ENCODE measurements around the gene PSORS1C1. TPM values are rescaled to one million over a fixed set of nuclear protein-coding genes. Genes with fewer than 3 reads are reported as not detected.
"Not testable (repeated sequence)": the region's sequence is repeated elsewhere in the genome, so short reads cannot be mapped to it uniquely, and the experiment has no call there.

The PSORS1C1 gene
- total RNA-seq, 1 donor = 2.2 TPM

DNA sequence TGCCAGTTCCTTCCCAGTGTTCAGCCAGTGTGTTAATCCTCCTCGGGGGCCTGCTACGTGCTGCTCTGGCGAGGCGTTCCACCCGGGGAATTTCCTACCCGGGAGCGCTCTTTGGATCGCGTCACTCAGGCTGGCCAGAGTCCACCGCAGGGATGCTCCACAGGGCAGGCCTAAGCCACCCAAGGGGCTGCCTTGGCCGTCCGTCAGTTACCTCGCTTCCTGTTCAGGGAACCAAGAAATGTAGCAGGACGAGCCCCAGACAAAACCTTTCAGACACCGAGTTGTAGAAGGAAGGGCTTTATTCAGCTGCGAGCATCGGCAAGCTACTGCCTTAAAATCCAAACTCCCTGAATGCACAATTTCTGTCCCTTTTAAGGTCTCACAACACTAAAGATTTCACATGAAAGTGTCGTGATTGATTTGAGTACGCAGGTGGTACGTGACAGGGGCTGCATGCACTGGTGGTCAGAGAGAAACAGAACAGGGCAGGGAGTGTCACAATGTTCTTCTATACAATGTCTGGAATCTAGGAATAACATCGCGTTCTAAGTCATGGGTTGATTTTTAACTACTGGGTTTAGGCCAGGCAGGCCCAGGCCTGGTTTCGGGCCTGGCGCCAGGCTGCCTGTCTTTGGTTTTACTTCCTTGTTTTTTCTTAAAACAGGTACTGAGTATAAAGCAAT is 71.6 kb downstream of the PSORS1C1 start:
- Histone ChIP-seq H3K4me3 (ENCODE audit: insufficient read depth, low read length) (peak overlapping the region; percentile 66), H2AFZ (ENCODE audit: low read length) (peak overlapping the region; percentile 89)
- no peak for DNase-seq (ENCODE audit: insufficient read length, low spot score, missing footprints)

DNA sequence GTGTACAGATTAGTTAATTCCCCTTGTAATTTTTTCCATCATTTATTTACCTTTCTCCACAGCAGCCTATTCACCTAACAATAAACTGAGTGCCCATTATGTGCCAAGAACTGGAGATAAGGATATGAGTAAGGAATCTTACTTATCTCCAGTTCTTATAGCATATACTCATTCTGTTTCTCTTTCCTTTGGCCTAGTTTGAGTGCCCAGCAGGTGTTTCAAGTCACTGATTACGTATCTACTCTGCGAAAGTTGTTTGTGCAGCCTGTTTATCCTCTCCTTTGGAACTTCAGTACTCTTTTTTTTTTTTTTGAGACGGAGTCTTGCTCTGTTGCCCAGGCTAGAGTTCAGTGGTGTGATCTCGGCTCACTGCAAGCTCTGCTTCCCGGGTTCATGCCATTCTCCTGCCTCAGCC is 73.2 kb downstream of the PSORS1C1 start:
- Histone ChIP-seq H3K79me2 (ENCODE audit: insufficient read depth, low read length) (no peaks in the 10 kb centered on the region), H3K4me3 (ENCODE audit: insufficient read depth, low read length) (no peak overlapping the region), H4K20me1 (ENCODE audit: insufficient read depth, low read length) (no peaks in the 10 kb centered on the region), H3K27ac (ENCODE audit: low read depth, low read length) (no peak overlapping the region), H3K4me1 (ENCODE audit: insufficient read depth, low read length) (no peaks in the 10 kb centered on the region), H3K27me3 (ENCODE audit: insufficient read depth, low read length) (no peaks in the 10 kb centered on the region), H3K36me3 (ENCODE audit: insufficient read depth, low read length) (no peaks in the 10 kb centered on the region), H2AFZ (ENCODE audit: low read length) (no peak overlapping the region), H3K4me2 (ENCODE audit: insufficient read depth, low read length) (no peak overlapping the region), H3K9me3 (ENCODE audit: low read depth, low read length) (no peaks in the 10 kb centered on the region)
- no peak for DNase-seq (ENCODE audit: insufficient read length, low spot score, missing footprints)
- TF ChIP-seq, protein P1, sequence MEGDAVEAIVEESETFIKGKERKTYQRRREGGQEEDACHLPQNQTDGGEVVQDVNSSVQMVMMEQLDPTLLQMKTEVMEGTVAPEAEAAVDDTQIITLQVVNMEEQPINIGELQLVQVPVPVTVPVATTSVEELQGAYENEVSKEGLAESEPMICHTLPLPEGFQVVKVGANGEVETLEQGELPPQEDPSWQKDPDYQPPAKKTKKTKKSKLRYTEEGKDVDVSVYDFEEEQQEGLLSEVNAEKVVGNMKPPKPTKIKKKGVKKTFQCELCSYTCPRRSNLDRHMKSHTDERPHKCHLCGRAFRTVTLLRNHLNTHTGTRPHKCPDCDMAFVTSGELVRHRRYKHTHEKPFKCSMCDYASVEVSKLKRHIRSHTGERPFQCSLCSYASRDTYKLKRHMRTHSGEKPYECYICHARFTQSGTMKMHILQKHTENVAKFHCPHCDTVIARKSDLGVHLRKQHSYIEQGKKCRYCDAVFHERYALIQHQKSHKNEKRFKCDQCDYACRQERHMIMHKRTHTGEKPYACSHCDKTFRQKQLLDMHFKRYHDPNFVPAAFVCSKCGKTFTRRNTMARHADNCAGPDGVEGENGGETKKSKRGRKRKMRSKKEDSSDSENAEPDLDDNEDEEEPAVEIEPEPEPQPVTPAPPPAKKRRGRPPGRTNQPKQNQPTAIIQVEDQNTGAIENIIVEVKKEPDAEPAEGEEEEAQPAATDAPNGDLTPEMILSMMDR (IDR thresholded peaks at IDR 0.05; ENCODE audit: extremely low read depth, low read depth, low read length) = no peak

More for the DNA sequence above, 71.6 kb downstream of the PSORS1C1 start:
- Histone ChIP-seq H3K9me3 (ENCODE audit: low read depth, low read length) (no peaks in the 10 kb centered on the region), H3K27me3 (ENCODE audit: insufficient read depth, low read length) (no peaks in the 10 kb centered on the region), H3K4me1 (ENCODE audit: insufficient read depth, low read length) (no peaks in the 10 kb centered on the region), H4K20me1 (ENCODE audit: insufficient read depth, low read length) (no peaks in the 10 kb centered on the region), H3K27ac (ENCODE audit: low read depth, low read length) (peak overlapping the region; percentile 58), H3K4me2 (ENCODE audit: insufficient read depth, low read length) (peak overlapping the region; percentile 70), H3K36me3 (ENCODE audit: insufficient read depth, low read length) (no peaks in the 10 kb centered on the region), H3K79me2 (ENCODE audit: insufficient read depth, low read length) (no peaks in the 10 kb centered on the region)
- TF ChIP-seq, protein P1 (IDR thresholded peaks at IDR 0.05; ENCODE audit: extremely low read depth, low read depth, low read length) = no peak

DNA sequence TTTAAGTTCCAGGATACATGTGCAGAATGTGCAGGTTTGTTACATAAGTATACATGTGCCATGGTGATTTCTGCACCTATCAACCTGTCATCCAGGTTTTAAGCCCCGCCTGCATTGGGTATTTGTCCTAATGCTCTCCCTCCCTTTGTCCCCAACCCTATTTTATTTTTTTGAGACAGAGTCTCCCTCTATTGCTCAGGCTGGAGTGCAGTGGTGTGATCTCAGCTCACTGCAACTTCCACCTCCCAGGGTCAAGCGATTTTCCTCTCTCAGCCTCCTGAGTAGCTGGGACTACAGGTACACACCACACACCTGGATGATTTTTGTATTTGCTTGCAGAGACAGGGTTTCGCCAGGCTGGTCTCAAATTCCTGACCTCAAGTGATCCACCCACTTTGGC is 74.6 kb downstream of the PSORS1C1 start:
- H2AFZ ChIP-seq (ENCODE audit: low read length); H3K4me2 ChIP-seq (ENCODE audit: insufficient read depth, low read length); H3K4me3 ChIP-seq (ENCODE audit: insufficient read depth, low read length); H4K20me1 ChIP-seq (ENCODE audit: insufficient read depth, low read length); H3K27me3 ChIP-seq (ENCODE audit: insufficient read depth, low read length); H3K79me2 ChIP-seq (ENCODE audit: insufficient read depth, low read length); H3K4me1 ChIP-seq (ENCODE audit: insufficient read depth, low read length); DNase-seq (ENCODE audit: insufficient read length, low spot score, missing footprints); H3K9me3 ChIP-seq (ENCODE audit: low read depth, low read length); H3K27ac ChIP-seq (ENCODE audit: low read depth, low read length); H3K36me3 ChIP-seq (ENCODE audit: insufficient read depth, low read length): not testable (repeated sequence)

Small RNA genes within 50 kb of the gene (small RNA-seq; reads per million reads assigned to genes)
- not detected for gene POLR2LP1
- gene RNU6-1133P = not detected

Other genes starting within 250 kb of the PSORS1C1 start
- 13.0 and 22.4 TPM in 2 replicates for gene DDR1, start 230.3 kb upstream of the PSORS1C1 start, total RNA-seq
- gene GTF2H4, start 206.6 kb upstream of the PSORS1C1 start, total RNA-seq = 8.8 and 10.9 TPM in 2 replicates
- gene VARS2, start 200.6 kb upstream of the PSORS1C1 start, total RNA-seq = 14.5 and 15.6 TPM in 2 replicates
- not detected in 2 replicates for gene SFTA2, start 182.6 kb upstream of the PSORS1C1 start, total RNA-seq
- gene MUCL3, start 173.8 kb upstream of the PSORS1C1 start, total RNA-seq = not detected in 2 replicates
- gene MUC21, start 131.1 kb upstream of the PSORS1C1 start, total RNA-seq = not detected in 2 replicates
- gene MUC22, start 104.3 kb upstream of the PSORS1C1 start, total RNA-seq = not detected in 2 replicates
- not detected in 2 replicates for gene C6orf15, start 2.2 kb upstream of the PSORS1C1 start, total RNA-seq
- gene CDSN, start 5.6 kb downstream of the PSORS1C1 start, total RNA-seq = not detected in 2 replicates
- gene PSORS1C2, start 24.3 kb downstream of the PSORS1C1 start, total RNA-seq = not detected in 2 replicates
- 13.6 and 14.1 TPM in 2 replicates for gene CCHCR1, start 43.0 kb downstream of the PSORS1C1 start, total RNA-seq
- gene TCF19, start 43.8 kb downstream of the PSORS1C1 start, total RNA-seq = 5.8 and 5.9 TPM in 2 replicates
- gene POU5F1, start 55.9 kb downstream of the PSORS1C1 start, total RNA-seq = 0.29 and 2.5 TPM in 2 replicates
- gene HLA-C, start 157.3 kb downstream of the PSORS1C1 start, total RNA-seq = 477 and 489 TPM in 2 replicates
- gene HLA-B, start 242.4 kb downstream of the PSORS1C1 start, total RNA-seq = 455 and 510 TPM in 2 replicates